ENCODE measurements around the gene DAW1.

Gene DAW1

DNA sequence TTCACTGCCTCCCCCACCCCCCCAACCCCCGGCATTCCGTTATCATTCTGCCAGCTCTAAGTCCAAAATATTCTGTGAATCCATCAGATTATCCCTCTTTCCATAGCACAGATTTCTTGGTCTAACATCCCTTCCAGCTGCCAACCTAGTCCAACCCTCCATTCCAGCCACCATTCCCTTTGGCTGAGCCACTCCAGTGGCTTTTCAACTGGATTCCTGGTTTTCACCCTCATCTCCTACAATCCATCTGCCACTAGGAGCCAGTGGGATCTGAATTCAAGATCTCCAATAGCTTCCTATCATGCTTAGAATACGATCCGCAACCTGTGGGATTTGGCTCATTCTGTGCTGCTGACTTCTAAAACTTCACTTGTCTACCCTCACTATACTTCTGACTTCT is 1.2 kb downstream of the DAW1 start:
- H3K4me3 ChIP-seq (ENCODE audit: low read length) = no peak overlapping the region
- TF ChIP-seq ZNF274 (IDR thresholded peaks at IDR 0.05; ENCODE audit: low read depth, low read length) = no peak

DNA sequence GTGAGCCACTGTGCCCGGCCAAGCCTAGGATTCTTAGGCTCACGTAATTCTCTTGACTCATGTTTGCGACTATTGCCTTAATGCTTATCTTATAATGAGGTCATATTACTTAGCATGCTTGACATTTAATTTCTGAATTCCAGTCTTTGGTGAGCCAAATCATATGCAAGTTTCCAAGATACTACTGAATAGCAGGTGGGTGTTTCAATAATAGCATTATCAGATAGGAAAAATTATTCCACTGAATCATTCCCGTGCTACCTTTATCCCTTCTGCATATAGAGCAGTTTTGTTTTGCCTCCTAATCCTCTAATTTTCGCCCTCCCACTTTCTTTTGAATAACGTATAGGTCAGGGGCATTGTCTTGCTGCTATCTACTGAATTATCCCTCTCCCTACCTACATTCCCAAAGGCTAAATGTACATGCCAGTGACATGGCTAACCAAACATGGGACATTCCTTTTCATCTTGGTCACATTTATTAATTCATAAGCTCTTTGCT is 4.9 kb downstream of the DAW1 start:
- TF ChIP-seq ZNF274 (IDR thresholded peaks at IDR 0.05; ENCODE audit: low read depth, low read length) = no peak
- H3K4me3 ChIP-seq (ENCODE audit: low read length) = no peak overlapping the region

DNA sequence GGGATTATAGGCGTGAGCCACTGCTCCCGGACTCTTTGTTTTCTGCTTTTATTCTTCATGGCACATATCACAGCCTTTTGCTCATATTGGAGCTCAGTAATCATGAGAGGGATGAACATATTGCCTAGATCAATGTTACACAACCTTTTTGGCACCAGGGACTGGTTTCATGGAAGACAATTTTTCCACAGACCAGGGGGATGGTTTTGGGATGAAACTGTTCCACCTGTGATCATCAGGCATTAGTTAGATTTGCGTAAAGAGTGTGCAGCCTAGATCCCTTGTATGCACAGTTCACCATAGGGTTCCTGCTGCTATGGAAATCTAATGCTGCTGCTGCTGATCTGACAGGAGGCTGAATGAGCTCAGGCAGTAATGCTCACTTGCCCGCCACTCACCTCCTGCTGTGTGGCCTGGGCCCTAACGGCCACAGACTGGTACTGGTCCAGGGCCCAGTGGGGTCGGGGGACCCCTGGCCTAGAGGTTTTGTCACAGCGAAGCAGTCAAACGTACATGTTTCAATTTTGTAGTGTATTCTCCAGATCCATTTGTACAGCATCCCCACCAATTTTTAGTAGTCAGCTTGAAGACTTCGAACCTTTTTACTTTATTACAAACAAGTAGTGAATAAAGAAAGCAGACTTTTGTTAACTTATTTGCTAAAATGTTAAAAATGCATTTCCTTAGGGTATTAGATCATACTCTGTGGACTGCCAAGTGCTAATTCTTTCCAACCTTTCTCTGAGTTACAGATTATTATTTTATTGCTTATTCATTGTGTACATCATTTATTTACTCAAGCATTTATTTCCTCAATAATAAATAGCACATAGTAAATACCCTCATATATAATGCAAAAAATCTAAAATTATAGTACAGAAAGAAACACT is 6.2 kb downstream of the DAW1 start:
- no peak overlapping the region for H3K4me3 ChIP-seq (ENCODE audit: low read length)
- no peak for TF ChIP-seq ZNF274 (IDR thresholded peaks at IDR 0.05; ENCODE audit: low read depth, low read length)

DNA sequence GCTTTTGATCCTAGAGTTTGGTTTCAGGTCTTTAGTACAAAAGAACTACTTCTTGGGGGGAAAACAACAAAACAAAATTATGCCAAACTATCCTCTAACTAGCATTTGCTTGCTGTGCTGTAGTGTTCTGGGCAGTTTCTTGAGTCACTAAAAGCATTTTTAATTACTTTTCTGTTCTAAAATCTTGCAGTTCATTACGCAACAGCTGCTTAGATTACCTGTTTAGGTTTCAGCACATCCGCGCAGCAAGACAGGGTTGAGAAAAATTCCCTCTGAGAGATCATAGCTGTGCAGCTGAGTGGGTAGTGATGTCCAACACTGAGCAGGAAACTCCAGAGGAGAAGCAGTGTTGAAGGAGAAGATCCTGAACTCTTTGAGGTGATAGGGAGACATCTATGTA is 9.0 kb downstream of the DAW1 start:
- no peak for TF ChIP-seq ZNF274 (IDR thresholded peaks at IDR 0.05; ENCODE audit: low read depth, low read length)
- H3K4me3 ChIP-seq (ENCODE audit: low read length) = no peak overlapping the region

DNA sequence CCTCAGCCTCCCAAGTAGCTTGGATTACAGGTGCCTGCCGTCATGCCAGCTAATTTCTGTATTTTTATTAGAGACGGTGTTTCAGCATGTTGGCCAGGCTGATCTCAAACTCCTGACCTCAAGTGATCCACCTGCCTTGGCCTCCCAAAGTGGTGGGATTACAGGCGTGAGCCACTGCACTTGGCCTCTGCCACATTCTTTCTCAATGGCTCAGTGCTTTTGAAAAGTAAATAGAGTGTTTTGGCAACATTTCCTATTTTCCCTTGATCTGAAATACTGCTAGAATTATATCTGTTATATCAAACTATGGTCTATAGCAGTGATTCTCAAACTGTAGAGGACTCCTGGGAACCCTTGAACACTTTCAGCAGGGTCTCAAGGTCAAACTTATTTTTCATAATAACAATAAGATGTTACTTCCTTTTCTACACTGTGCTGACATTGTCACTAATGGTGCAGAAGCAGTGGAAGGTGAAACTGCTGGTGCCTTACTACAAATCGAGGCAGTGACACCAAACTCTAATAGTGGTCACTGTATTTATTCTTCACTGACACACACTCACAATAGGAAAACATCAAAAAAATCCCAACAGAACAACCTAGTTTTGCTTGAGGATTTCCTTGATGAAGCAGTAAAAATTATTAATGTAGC is 10.6 kb downstream of the DAW1 start:
- TF ChIP-seq ZNF274 (IDR thresholded peaks at IDR 0.05; ENCODE audit: low read depth, low read length) = no peak
- no peak overlapping the region for H3K4me3 ChIP-seq (ENCODE audit: low read length)

DNA sequence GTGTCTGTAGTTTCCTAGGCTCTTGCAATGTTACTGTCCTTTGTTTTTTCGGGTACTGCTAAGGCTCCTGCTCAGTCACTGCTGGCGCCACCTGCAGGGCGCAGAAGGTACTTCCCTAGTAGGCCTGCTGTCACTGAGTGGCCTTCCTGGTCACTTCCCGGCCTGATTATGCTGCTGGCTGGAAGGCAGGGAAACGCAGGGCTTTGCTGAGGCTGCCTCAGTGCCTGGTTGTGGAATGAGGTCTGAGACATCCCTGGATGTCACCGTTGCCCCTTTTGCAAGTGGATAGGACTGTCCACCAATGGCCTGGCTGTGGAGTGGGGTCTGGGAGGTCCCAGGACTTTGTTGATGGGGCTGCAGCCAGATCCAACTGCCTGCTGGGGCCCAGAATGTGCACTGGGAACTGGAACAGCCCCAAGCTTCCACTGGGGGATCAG is 13.1 kb downstream of the DAW1 start:
- TF ChIP-seq ZNF274 (IDR thresholded peaks at IDR 0.05; ENCODE audit: low read depth, low read length) = no peak
- H3K4me3 ChIP-seq (ENCODE audit: low read length) = no peak overlapping the region

DNA sequence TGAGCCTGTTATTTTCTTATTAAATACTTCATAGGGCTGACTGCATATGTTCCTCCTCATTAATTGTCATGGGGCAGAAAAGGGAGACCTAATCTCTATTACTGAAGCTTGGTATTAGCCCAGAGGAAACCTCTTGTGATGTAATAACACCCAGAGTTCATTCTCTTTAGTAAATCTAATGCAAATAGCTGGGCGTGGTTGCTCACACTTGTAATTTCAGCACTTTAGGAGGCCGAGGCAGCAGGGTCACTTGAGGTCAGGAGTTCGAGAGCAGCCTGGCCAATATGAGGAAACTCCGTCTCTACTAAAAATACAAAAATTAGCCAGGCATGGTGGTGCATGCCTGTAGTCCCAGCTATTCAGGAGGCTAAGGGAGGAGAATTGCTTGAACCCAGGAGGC is 14.7 kb downstream of the DAW1 start:
- no peak for TF ChIP-seq ZNF274 (IDR thresholded peaks at IDR 0.05; ENCODE audit: low read depth, low read length)
- H3K4me3 ChIP-seq (ENCODE audit: low read length) = no peak overlapping the region

DNA sequence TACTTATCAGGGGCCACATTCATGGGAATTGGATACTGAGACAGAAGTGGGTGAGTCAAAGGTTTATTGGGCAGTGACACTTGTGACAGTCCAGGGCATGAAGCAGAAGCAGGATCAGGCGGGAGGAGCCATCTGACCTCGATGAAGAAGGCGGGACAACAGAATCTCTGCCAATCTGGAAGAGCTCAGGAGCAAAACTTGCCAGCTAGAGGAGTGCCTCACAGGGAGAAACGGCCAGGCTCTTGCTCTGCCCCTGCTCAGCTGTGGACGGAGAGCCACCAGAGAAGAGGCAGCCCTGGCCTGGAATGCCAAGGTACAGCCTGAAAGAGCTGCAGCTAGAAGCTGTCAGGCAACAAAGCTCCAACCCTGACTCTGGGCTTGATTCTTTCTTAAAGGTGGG is 16.9 kb downstream of the DAW1 start:
- no peak overlapping the region for H3K4me3 ChIP-seq (ENCODE audit: low read length)
- TF ChIP-seq ZNF274 (IDR thresholded peaks at IDR 0.05; ENCODE audit: low read depth, low read length) = no peak

DNA sequence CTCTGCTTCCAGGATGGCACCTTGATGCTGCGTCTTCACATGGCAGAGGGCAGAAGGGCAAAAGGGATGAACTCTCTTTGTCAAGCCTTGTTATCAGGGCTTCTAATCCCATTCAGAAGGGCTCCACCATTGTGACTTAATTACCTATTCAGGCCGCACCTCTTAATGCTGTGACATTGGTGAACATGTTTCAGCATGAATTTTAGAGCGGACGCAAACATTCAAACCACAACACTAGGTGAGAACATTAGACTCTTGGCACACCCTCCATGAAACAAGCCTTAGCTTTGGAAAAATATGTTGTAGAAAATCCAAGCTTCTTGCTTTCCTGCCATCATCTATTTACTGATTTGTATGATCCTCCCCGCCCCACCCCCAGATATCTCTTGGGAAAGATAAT is 17.9 kb downstream of the DAW1 start:
- no peak for TF ChIP-seq ZNF274 (IDR thresholded peaks at IDR 0.05; ENCODE audit: low read depth, low read length)
- no peak overlapping the region for H3K4me3 ChIP-seq (ENCODE audit: low read length)

DNA sequence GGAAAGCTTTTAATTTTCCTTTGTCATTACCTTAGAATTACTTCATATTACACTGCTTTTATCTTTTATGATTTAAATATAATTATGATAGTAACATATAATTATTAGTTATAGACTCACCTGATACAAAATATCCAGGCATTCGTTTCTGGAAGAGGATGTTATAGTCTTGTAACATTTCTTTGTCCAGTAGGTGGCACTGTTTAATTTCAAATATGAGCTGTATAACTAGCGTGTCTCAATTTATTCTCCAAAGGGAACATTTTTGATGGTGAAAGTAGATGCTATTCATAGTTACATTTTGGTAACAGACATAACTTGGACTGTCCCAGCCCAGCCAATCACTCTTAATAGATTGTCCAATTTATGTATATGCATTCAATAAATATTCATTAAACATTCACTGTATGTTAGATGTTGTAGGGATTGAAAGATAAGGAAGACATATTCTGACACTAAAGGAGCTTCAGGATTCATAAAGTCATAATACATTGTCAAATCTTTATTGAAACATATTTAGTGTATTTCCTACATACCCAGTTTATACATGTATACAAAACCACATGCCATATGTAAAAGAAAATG is 19.2 kb downstream of the DAW1 start:
- TF ChIP-seq ZNF274 (IDR thresholded peaks at IDR 0.05; ENCODE audit: low read depth, low read length) = no peak
- no peak overlapping the region for H3K4me3 ChIP-seq (ENCODE audit: low read length)

DNA sequence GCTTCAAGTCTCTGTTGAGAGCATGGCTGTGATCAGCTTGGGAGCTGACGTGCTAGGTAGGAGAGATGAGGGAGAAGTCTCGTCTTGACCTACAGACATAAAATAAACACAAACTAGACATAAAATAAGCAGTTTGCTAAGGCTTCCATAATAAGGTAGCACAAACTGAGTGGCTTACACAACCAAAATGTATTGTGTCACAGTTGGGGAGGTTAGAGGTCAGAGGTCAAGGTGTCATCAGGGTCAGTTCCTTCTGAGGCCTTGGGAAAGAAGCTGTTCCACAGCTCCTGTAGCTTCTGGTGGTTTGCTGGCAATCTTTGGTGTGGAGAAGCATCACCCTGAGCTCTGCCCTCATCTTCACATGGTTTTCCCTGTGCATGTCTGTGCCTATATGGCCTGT is 20.2 kb downstream of the DAW1 start:
- no peak overlapping the region for H3K4me3 ChIP-seq (ENCODE audit: low read length)
- no peak for TF ChIP-seq ZNF274 (IDR thresholded peaks at IDR 0.05; ENCODE audit: low read depth, low read length)

DNA sequence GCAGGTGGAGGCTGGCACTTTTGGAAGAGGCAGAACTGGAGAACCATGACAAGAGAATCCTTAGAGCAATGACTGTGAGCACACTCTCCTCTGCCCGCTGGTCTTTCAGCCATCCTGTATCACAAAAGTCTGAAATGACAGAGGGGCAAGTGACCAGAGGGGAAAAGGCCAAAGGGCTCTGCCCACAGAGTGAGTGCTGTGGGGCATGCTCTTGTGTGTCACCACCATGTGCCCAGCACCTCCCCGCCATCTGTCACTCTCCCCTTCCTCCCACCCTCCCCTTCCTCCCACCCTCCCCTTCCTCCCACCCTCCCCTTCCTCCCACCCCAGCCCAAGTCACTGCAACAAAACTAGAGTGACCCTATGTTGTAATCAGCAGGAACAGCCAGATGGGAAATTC is 31.9 kb downstream of the DAW1 start:
- no peak for TF ChIP-seq ZNF274 (IDR thresholded peaks at IDR 0.05; ENCODE audit: low read depth, low read length)
- H3K4me3 ChIP-seq (ENCODE audit: low read length) = no peak overlapping the region

DNA sequence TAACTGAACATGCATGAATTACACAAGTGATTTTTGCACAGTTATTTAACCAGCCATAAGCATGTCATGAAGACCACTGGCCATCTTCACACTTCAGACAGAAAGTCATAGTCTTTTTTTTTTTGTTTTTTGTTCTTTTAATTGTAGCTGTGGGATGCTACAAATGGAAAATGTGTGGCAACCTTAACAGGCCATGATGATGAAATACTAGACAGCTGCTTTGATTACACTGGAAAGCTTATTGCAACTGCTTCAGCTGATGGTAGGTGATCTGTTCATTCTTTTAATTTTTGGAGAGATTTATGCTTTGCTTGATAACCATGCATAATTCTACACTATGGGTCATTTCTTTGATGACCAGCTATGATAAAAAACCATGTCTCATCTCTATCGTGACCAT is 35.6 kb downstream of the DAW1 start:
- no peak for TF ChIP-seq ZNF274 (IDR thresholded peaks at IDR 0.05; ENCODE audit: low read depth, low read length)
- H3K4me3 ChIP-seq (ENCODE audit: low read length) = no peak overlapping the region

DNA sequence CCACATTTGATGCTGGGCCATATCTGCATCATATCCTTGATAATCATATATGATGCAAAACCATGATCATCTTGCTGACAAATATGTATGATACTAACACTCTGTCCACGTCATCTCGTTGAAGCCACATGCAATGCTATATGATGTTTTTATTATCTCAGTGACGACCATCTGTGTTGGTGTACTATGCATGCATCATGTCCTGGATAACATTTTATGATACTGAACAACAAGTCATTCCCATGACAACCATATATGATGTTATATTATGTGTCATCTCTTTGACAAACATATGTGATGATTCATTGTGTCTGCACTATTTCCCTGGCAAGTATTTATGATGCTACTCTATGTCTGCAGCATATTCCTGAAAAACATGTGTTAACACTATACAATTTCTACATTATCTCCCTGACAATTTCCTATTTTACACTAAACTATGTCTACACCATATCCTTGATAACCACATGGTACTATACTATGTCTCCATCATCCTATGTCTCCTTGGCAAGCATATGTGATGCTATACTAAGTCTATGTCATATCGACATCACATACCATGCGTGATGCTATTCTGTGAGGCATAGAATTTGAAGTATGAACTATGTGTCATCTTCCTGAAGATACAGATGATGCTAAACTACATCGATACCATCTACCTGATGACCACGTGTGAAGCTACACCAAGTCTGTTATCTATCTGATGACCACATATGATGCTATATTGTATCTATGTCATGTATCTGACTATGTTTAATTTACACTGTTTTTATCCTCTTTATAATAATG is 37.0 kb downstream of the DAW1 start:
- no peak overlapping the region for H3K4me3 ChIP-seq (ENCODE audit: low read length)
- TF ChIP-seq ZNF274 (IDR thresholded peaks at IDR 0.05; ENCODE audit: low read depth, low read length) = no peak

Data from GM08714 (cell line).